ENCODE results near the gene IQSEC2.

Gene IQSEC2

GRCh38 chrX:53268173-53268572, 13.2 kb downstream of the IQSEC2 start:
- no peak for DNase-seq (ENCODE audit: low read depth)

DNA sequence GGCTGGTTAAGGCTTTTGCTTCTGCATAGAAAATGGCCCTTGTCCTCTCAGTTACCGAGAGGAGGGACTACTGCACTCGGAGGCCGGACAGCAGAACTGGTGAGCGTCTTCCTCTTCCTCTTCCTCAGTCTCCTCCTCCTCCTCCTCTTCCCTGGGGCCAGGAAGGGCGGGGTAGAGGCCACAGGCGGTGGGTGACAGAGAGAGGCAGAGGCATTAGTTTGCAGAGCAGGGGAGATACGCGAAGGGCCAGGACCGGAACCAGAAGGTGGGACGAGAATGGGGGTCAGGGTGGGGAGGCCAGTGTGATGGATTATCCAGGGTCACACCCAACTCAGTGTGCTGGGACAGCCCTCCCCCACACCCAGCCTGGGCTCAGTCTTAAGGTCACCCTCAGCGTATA, 14.5 kb downstream of the IQSEC2 start:
- DNase-seq (ENCODE audit: low read depth): no peak

GRCh38 chrX:53265771-53266574, 15.4 kb downstream of the IQSEC2 start:
- no peak for DNase-seq (ENCODE audit: low read depth)

- DNase-seq (ENCODE audit: low read depth): no peak
Measured at GRCh38 chrX:53263597-53264094, 17.7 kb downstream of the IQSEC2 start.

GRCh38 chrX:53262918-53263394, 18.4 kb downstream of the IQSEC2 start:
- no peak for DNase-seq (ENCODE audit: low read depth)

DNA sequence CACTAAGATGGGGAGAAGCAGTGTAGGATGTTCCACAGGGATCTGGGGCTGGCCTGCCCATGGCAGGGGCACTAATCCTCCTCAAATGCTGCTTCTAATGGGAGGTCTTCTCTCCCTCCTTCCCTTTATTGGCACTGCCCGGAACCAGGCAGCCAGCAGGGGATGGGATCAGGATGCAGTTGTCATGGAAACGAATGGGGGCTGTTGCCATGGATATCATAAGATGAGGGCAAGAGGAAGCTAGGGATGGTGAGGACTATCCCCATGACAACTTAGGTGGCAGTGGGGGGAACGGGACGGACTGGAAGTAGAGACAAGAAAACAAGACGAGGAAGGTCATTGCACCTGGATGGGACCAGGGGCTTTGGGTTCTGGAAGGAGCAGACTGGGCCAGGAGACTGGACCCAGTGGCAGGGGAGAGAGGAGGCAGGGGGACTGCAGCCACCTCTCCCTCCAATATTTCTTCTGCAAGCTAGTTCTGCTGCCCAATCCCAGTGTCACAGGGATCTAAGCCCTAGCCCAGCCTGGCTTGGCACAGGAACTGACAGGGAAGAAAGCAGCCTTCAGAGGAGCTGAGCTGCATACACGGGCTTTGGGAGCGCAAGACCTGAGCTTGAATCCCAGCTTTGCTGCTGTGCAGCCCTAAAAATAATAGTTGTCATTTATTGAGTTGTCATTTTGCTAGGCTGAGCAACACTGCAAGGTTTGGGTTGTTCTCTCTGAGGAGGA, 19.0 kb downstream of the IQSEC2 start:
- no peak for DNase-seq (ENCODE audit: low read depth)

DNA sequence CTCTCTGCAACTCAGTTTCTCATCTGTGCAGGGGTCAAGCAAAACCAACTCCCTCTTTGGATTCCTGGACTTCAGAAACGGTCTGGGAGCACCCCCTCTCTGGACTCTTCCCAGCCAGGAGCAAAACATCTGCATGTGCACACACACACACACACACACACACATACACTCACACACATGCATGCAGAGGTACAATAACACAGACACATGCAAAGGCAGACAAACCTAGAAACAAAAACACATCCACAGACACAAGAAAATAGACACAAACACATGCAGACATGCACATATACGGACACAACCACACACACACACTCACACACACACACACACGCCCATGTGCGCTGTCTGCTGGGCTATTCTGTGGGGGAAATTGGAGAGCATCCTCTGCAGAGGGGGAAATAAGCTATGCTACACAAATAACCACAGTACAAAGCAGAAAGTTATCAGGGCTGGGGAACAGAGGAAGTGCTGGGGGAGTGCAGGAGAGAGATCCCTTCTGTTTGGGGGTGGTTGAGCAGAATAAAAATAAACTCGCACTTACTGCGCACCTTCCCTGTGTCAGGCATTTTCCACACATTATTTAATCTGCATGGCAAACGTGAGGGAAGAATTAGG, 19.9 kb downstream of the IQSEC2 start:
- no peak for DNase-seq (ENCODE audit: low read depth)

GRCh38 chrX:53260836-53261235, 20.5 kb downstream of the IQSEC2 start:
- DNase-seq (ENCODE audit: low read depth): no peak

DNA sequence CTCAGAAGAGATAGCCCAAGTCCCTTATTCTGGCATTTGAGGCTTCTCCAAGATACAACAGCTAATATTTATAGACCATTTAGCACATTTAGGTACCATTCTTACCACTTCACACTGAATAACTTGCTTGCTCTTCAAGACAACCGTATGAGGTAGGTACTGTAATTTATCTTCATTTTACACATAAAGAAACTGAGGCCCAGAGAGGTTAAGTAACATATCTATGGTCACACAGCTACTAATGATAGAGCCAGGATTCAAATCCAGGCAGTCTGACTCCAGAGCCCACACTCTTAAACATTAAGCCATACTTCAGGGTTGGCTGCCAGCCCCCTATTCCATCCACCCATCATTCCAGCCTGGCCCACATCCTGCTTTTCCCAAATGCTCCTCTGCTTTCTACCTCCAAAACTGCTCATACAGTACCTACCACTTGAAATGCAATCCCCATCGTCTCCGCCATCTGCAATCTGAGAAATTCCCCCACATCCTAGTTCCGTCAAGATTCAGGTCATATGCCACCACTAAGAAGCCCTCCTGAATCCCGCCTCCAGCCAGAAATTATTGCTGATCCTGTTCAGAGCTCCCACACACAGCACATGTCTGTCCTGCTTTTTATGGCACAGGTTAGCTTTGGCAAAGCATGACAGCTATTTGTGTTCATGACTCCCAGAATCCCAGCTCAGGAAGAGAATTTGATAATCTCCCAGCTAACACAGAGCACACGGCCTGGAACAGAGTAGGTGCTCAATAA, 23.5 kb downstream of the IQSEC2 start:
- no peak for DNase-seq (ENCODE audit: low read depth)

DNA sequence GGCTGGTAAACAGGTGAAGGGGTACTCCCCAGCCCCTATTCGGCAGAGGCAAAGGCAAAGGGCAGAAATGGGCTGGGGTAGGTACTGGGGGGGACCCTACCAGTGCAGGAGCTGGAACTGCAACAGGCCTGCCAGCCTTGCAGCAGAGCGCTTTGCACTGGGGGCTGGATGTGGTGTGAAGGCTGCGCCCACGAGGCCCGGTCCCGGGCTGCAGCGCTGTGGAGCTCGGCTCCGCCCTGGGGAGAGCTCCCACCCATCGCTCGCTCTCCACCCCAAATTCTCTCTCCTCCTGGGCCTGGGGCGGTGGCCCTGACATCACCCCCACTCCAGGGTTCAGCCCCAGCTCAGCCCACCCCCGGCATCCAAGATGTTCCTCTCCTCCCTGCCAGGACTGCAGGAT, 24.2 kb downstream of the IQSEC2 start:
- DNase-seq (ENCODE audit: low read depth): no peak

- no peak for DNase-seq (ENCODE audit: low read depth)
Measured at GRCh38 chrX:53256446-53257041, 24.8 kb downstream of the IQSEC2 start.

GRCh38 chrX:53255738-53256191, 25.6 kb downstream of the IQSEC2 start:
- no peak for DNase-seq (ENCODE audit: low read depth)

DNA sequence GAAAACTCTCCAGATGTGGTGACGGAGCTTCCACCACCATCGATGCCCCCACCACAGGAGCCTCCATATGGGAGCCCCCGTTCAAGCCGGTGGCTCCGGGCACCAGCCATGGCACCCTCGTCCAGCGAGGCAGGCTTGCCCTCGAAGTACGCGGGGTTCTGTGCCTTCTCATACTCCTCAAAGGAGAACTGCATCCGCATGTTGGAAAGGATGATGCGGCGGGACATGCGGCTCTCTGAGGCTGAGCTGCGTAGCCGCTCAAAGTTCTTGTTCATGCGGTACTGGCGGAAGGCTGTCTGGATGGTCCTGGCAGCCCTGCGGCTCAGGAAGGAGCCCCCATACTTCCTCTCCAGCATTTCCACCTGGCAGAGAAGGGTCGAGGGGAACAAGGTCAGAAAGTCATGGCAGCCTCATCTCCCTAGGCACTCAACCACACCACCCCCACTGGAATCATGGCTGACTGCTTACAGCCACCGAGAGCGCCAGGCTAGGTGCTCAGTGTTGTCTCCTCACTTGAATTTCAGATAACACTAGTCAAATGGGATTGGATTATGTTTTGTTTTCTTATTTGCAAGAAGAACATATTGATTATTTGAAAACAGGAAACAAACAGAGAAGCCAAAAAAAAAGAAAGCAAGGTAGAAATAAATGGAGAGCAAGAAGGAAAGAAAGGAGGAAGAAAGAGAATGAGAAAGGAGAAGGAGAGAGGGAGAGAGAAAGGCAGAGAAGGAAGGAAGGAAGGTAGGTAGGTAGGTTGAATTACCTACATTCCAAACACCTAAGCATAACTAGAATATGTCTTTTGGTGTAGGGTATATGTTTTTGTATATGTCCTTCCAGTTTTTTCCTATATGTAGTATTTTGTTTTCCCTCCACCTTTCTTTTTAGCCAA, 26.6 kb downstream of the IQSEC2 start:
- no peak for DNase-seq (ENCODE audit: low read depth)

DNA sequence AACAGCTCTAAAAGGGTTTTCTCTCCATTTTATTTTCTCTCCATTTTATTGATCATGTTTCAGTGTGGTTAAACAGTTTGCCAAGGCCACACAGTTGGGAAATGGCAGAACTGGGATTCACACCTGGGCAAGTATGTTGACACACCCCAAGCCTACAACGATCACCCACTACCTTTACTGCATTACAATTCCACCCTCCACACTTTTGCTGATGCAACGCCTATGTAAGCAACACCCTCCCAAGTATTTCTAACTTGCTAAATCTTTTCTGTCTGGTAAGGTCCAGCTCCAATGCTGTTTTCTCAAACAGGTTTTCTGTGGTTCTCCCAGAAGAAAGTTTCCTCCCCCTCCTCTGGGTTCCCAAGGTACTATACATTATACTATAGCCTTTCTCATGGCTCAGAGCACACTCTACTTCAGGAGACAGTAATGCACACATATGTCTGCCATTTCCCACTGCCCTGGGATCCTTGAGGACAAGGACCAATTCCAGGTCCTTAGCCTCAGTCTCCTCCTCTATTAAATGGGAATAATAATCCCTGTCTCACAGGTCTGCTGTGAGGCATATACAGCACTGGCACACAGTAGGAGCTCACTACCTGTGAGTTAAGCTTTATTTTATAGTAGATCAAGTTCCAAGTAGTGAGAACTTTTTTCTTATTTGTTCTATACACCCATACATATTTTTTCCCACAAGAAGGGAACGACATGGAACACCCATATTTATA, 27.9 kb downstream of the IQSEC2 start:
- no peak for DNase-seq (ENCODE audit: low read depth)

DNA sequence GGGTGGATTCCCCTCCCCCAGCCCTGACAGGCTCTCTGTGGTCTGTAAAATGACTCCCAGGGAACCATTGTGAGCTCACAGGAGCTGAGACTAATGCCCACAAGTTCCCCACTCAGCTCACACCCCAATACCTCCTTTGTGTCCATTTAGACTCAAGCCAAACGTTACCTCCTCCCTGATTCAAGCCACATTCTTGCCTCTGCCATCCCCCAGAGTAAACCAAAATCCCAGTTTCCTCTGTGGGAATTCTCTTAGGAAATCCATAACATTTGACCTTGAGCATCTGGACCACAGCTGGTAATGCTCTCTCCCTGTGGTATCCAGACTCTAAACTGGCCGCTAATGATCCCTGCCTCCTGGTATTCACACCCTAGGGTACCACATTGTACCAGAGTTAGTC, 30.1 kb downstream of the IQSEC2 start:
- no peak for DNase-seq (ENCODE audit: low read depth)

DNA sequence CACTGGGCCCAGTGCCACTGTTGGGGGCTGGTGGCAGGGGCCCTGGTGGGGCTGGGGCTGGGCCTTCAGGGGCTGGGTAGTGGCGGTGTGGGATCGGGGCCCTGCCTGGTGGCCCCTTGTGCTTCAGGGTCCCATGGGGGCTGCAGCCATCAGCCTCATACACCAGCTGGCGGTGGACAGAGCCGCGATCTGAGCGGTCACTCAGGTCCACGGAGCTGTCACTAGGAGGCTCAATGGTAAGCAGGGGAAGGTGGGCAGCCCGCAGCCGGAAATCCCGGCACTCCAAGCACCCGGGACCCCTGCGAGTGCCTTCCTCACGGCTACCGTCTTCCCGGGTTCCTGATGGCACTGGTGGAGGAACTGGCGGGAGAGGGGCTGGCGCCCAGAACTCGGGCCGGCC, 30.8 kb downstream of the IQSEC2 start:
- DNase-seq (ENCODE audit: low read depth): no peak

- DNase-seq (ENCODE audit: low read depth): no peak
Measured at GRCh38 chrX:53249408-53250042, 31.9 kb downstream of the IQSEC2 start.

DNA sequence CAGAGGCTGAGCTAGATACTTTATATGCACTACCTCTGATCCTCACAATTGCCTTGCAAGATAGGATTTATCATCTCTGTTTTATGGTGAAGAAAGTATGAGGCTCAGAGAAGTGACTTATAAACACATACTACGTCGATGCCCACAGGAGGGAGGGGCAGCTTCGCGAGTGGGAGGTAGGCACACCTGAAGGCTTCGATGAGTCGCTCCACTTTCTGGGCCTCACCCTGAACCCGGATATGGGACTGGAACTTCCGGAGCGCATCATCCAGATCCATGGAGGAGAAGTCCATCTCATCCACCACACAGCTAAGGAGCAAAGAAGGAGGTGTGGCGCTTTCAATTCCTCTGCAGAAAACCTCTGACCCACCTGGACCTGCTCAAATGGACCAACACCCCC, 33.5 kb downstream of the IQSEC2 start:
- no peak for DNase-seq (ENCODE audit: low read depth)

DNA sequence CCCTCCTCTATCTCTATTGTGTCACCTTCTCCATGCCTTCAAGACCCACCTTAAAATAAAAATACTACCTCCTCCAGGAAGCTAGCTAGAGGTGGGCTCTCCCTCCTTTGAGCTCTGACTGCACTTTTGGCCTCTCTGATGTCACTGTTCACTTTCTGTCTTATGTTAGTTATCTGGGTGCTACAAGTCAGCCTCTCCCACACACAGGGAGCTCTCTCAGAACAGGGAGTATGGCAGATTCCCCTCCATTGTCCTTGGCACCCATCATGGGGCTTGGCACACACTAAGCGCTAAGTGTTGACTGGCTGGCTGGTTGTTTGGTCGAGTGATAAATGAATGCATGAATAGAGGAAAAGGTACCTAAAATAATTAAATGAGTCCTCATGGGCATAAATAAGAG, 35.2 kb downstream of the IQSEC2 start:
- no peak for DNase-seq (ENCODE audit: low read depth)
